K562 (cell line): ENCODE results near the gene GNB2. TPM values are rescaled to one million over a fixed set of nuclear protein-coding genes. Genes with fewer than 3 reads are reported as not detected.

ENCODE experiments used
- CHD7 ChIP-seq: fragments of 200-600 bp; sonication (generic); IDR thresholded peaks from one replicate; pipeline ENCODE4 v1.6.1; 2012; ENCODE audit warnings: mild to moderate bottlenecking, low read depth, low read length, inconsistent platforms
- CREM ChIP-seq: IDR thresholded peaks from 2 replicates; pipeline ENCODE4 v1.6.1; 2014; ENCODE audit warnings: antibody characterized with exemption, low read depth
- FOXP1 ChIP-seq: sonication (generic); formaldehyde crosslinking; IDR thresholded peaks from 2 replicates; pipeline ENCODE4 v1.8.0; 2022; ENCODE audit warnings: mild to moderate bottlenecking, missing genetic modification reagents
- HDAC1 ChIP-seq, 2 experiments: fragments of 450-650 bp; IDR thresholded peaks; 2 replicates each; pipeline ENCODE4 v1.6.1; 2016 to 2017; ENCODE audit warnings: inconsistent platforms in 1 of 2, mild to moderate bottlenecking in 1 of 2, moderate library complexity in 1 of 2
- RBM14 ChIP-seq: fragments of 200-400 bp; formaldehyde crosslinking; IDR thresholded peaks from 2 replicates; pipeline ENCODE4 v1.6.1; 2018; ENCODE audit warnings: low read depth, mild to moderate bottlenecking, low read length, moderate library complexity, borderline replicate concordance; ENCODE audit not compliant: insufficient read depth
- ZBTB11 ChIP-seq, 3 experiments: fragments of 200-800 bp in 1 of 3; fragments of 250-450 bp in 1 of 3; fragments of 450-650 bp in 1 of 3; sonication (Bioruptor Pico) in 1 of 3; sonication (Bioruptor generic) in 1 of 3; formaldehyde crosslinking in 1 of 3; IDR thresholded peaks; 2 replicates each; pipeline versions ENCODE4 v1.6.1 to v1.8.0; 2016 to 2022; ENCODE audit warnings: mild to moderate bottlenecking in 2 of 3, missing genetic modification characterization in 2 of 3, missing compliant biosample characterization in 1 of 3, moderate library complexity in 1 of 3
- polyA plus RNA-seq, 8 experiments: library from polyadenylated mRNA; depleted of rRNA in 4 of 8; stranded (reverse) in 5 of 8; unstranded in 3 of 8; fragments of >200 nt; fragmentation: Nextera tagmentation in 2 of 8; fragmentation: Illumina TruSeq in 1 of 8; extraction: Ambion mirVana in 2 of 8; extraction: Trizol in 1 of 8; gene quantifications; 2 replicates each; pipeline versions ENCODE4 v1.2.1 to v1.2.3, GENCODE V29; 2011 to 2014; ENCODE audit warnings: inconsistent platforms in 1 of 8, missing spikeins in 1 of 8
- total RNA-seq, 7 experiments: library from RNA; depleted of rRNA in 6 of 7; stranded (reverse); fragments of >200 nt in 6 of 7; fragmentation: Illumina TruSeq in 2 of 7; extraction: Trizol in 2 of 7; gene quantifications; 2 replicates each; pipeline versions ENCODE4 v1.2.1 to v1.2.3, GENCODE V29; 2011 to 2021; ENCODE audit warnings: low replicate concordance in 1 of 7
- TF ChIP-seq, protein P1 (sequence below): fragments of 250-450 bp; sonication (Bioruptor Pico); IDR thresholded peaks from 2 replicates; pipeline ENCODE4 v1.8.0; 2022; ENCODE audit warnings: inconsistent platforms

Gene GNB2
- total and polyA plus RNA-seq, 9 of the 15 experiments (the other 6 are each of a cell fraction or from before 2014, with no cell fraction given): 0.65 to 320 (median 104) TPM

- TF ChIP-seq, protein P1, sequence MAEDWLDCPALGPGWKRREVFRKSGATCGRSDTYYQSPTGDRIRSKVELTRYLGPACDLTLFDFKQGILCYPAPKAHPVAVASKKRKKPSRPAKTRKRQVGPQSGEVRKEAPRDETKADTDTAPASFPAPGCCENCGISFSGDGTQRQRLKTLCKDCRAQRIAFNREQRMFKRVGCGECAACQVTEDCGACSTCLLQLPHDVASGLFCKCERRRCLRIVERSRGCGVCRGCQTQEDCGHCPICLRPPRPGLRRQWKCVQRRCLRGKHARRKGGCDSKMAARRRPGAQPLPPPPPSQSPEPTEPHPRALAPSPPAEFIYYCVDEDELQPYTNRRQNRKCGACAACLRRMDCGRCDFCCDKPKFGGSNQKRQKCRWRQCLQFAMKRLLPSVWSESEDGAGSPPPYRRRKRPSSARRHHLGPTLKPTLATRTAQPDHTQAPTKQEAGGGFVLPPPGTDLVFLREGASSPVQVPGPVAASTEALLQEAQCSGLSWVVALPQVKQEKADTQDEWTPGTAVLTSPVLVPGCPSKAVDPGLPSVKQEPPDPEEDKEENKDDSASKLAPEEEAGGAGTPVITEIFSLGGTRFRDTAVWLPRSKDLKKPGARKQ (CRISPR knock-in tag): peak; percentile 89; the same call in 1 of the 2 replicates
- TF ChIP-seq HDAC1 (IDR thresholded peaks at IDR 0.05) (no peak), FOXP1 (CRISPR knock-in tag) (peak; percentile 58; the same call in 1 of the 2 replicates), RBM14 (no peak), ZBTB11 (CRISPR knock-in tag; IDR thresholded peaks at IDR 0.05) (no peak), CHD7 (no peak), CREM (peak; percentile 63; the same call in 1 of the 2 replicates)
These were observed 18.4 kb downstream of the GNB2 start (continued) for GRCh38 chr7:100691676-100692577.
